CD4-positive, alpha-beta T cell treated with Interleukin-2 at 100 ng/mL for 4 hours (primary cell): ENCODE data around the gene TBC1D21.

Source experiments
- DNase-seq: peaks from one replicate; pipeline ENCODE4 v3.0.0-alpha.2; 2020; ENCODE audit warnings: low spot score

TBC1D21 gene

DNA sequence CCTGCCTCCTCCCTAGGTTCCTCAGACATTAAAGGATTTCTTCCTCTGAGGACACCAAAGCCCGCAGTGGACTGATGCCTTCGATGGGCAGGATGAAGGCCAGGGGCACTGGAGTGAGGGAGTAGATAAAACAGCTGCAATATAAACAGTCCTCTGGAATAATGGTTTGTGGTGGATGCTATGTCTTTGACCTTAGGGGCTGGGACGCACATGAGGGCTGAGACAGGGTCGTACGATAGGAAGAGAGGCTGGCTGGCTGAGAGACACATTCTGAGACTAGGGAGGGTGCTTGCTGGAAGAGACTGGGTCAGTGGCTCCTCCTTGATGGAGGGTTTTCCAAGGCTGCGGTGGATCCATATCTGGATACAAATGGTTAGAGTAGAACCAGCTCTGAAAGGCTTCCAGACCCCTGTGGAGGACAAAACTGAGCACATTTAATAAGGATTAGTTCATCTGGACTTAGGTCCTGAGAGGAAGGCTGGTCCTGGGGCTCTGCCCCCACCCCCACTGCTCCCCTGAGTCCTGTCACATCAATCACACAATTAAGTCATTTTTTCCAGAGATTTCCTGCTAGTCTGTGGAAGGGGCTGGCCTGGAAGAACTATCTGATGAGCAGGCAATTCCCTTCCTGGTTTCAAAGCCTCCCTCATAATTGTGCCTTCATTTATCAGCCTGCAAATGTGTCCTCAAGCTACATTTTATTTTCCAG is 15.8 kb downstream of the TBC1D21 start:
- DNase-seq: no peak

DNA sequence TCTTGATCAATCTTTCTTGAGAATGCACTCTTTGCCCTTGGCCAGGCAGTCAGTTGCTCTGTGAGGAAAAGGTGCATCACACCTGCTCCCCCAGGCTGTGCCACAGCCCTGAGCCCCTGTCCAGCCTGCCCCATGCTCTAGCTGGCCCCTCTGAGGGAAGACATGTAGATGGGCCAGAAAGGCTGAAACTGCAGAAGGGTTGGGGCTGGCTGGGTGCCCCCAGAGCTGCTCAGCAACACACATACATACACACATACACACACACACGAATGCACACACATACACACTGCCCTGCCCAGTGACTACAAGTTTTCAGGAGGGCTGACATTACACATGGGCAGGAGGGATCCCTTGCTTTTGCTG is 16.4 kb downstream of the TBC1D21 start:
- no peak for DNase-seq

GRCh38 chr15:73891328-73892315 is 18.3 kb downstream of the TBC1D21 start:
- DNase-seq: no peak

GRCh38 chr15:73892446-73893226 is 19.3 kb downstream of the TBC1D21 start:
- no peak for DNase-seq

GRCh38 chr15:73894133-73894814 is 20.9 kb downstream of the TBC1D21 start:
- DNase-seq: no peak

DNA sequence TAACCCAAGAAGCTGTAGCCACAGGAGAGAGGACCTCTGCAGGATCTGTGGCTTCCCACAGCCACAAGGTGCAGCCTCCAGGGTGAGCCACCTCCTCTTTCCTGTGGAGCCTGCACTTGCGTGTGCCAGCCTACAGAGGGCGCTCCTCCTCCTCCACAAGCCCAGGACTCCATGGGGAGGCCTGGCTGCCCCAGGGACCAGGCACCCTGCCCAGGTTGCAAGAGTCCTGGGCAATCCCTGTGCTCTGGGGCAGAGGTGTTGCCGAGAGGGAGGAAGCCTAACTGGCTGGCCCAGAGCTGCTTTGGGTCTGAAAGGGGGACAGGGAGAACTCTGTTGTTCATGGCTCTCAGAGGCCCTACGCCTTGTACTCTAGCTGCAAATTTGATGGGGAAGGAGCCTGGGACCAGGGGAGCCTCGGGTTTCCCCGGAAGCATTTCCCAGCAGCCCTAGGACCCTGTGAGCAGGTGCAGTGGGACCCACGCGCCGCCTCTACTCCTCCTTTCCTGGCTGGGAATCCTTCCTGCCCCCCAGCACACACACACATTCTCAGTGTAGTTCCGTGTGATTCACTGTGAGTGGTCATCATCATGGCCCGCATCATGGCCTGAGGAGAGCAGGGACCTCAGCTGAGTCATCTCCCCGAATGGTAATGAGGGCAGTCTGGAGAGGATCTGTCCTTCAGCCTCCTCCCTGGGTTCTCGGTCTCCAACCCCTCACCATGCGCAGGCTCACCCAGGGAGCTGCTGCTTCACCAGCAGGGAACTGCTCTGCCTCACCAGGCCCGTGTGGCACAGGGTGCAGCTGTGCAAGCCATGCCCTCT is 24.3 kb downstream of the TBC1D21 start:
- peak; percentile 52 for DNase-seq

- no peak for DNase-seq
These were observed 26.1 kb downstream of the TBC1D21 start for GRCh38 chr15:73899197-73900094.

GRCh38 chr15:73900095-73900712 is 26.8 kb downstream of the TBC1D21 start:
- no peak for DNase-seq

DNA sequence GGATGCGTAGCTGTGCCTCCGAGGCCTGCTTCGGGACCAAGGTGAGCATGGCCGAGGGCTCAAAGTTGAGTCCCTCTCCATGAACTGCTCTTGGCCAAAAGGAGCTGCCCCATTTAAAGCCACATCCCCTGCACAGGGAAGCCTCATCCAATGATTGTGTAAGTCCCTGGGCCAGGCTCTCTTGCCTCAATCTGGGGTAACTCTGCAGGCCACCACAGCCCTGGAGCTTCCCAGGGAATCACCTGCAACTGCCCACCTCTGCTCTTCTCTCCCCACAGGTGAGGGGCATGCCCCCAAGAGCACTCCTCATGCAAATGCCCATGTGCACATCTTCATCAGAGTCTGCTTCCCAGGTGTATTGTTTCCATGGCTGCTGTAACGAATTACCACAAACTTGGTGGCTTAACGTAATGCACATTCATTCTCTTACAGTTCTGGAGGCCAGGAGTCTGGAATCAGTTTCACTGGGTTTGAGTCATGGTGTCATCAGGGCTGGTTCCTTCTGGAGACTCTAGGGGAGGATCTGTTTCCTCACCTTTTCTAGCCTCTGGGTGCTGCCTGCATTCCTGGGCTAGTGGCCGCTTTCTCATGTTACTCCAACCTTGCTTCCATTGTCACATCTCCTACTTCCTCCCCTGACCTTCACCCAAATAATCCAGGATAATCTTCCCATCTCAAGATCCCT is 27.9 kb downstream of the TBC1D21 start:
- DNase-seq: no peak

GRCh38 chr15:73902121-73903020 is 29.0 kb downstream of the TBC1D21 start:
- DNase-seq: no peak

DNA sequence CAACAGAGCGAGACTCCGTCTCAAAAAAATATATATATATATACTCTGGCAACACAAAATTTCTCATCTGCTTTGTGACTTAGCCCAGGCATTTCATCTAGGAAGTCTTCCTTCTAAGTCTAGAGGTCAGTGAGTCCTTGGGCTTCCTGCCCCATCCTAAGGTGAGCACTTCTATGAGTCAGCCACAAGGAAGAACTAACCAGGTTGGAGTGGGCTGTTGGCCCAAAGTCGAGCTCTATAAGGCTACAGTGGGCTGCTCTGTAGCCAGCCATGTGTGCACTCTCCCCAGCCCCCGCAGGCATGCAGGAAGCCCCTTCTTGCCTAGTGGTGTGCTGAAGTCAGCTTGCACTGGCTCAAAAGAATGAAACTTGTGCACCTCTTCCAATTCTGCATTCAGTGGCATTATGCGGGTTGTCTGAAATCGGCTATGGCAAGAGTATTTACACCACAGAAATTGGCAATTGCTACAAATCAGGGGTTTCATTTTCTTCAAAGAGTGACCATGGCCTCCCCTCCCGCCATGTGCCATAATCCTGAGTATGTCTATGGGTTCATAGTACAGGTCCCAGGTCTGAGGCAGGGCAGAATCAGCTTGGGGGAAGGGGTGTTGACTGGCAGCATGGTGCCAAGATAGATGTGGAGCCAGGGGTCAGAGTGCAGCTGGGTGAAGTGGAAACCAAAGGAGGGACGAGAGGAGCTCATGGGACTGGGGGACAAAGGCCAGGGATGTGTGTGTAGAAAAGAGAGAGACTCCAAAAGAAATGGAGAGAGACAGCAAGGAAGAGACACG is 30.9 kb downstream of the TBC1D21 start:
- no peak for DNase-seq

GRCh38 chr15:73905225-73905827 is 32.0 kb downstream of the TBC1D21 start:
- no peak for DNase-seq

DNA sequence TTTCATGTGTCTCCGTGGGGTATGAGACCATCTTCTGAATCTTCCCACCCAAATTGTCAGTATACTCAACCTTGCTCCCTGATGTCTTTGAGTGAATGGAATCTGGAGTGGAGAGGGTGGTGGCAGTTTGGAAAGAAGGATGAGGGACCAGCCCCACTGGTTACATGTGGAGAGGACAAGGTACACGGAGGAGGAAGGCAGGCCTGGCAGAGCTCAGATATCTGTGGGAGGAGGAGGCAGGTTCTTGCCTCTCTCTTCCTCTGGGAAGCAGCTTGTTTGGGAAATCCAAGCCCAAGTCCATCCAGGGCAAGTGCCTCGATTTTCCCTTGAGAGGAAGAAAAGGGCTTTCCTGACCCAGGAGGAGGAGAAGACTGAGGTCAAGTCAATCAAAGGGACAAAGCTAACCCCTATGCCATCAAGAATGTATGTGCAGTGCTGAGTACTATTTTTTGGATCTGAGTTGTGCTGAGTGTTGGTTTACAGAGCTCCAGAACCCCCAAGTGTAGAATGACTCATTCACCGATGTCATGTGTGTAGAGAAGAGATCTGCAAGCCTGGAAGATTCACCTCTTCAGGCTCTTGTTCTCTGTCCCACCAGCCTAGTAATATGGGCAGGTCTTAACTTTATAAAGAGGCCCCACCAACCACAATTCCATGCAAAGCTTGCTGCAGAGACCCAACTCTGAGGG is 33.1 kb downstream of the TBC1D21 start:
- no peak for DNase-seq

- DNase-seq: no peak
These were observed 33.7 kb downstream of the TBC1D21 start for GRCh38 chr15:73907035-73907408.

DNA sequence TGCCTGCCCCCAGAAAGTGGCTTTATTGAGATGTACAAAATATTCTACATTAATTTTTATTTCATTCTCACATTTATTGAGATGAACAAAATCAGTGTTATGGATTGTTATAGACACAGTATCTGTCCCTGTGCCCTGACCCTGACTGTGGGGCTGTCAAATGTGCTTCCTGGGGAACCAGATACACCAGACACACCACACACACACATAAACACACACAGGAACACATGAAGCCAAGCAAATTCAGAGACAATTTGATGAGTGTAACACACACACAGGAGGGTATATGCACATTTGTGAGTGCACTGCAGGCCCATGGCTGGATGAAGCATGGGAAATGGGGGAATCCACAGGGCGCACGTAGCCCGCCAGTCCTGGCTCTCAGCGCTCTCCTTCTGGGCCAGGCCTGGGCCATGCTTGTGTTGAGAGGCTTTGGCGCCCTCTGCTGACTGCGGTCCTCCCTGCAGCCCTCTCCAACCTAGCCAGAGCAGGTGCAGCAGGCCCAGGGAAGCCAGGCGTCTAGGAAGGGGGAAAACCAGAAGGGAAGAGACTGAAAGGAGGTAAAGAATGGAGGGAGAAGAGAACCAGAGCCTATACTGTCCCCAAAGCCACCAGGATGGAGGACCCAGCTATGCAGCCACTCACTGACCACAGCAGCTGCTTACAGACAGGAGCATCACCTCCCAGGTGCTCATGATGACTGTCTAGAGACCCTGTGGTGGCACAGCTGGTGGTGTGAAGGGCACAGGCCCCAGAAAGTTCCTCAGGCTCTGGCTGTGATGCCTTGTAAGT is 34.9 kb downstream of the TBC1D21 start:
- peak; percentile 68 for DNase-seq
